ENCODE results near the gene NUPR2.

GRCh38 chr7:56157238-56157790 is 41.1 kb upstream of the NUPR2 start:
- TF ChIP-seq CTCF (IDR thresholded peaks at IDR 0.05; ENCODE audit: low read depth, low read length) (no peak), POLR2A (IDR thresholded peaks at IDR 0.05; ENCODE audit: extremely low read depth, insufficient read length) (no peak)

Data from NB4 (cell line).